Endothelial cell of umbilical vein (primary cell): Measurements from ENCODE around the gene ATF6B. TPM values are rescaled to one million over a fixed set of nuclear protein-coding genes. Genes with fewer than 3 reads are reported as not detected.

ENCODE experiments used
- BruUV-seq: library from RNA; stranded (reverse); fragments of 400-500 nt; replicated peaks from 2 replicates; lab custom pipeline; 2021; lab: Mats Ljungman, UMichigan
- CTCF ChIA-PET: fragments of 300-600, 350-600 bp; sonication (Branson Sonifier 250); formaldehyde crosslinking; loops from one replicate; lab custom pipeline; 2021; ENCODE audit warnings: antibody characterized with exemption, inconsistent platforms; lab: Charles Lee
- POLR2A ChIA-PET: fragments of 300-600, 350-600 bp; sonication (Branson Sonifier 250); formaldehyde crosslinking; loops from one replicate; lab custom pipeline; 2021; ENCODE audit warnings: antibody characterized with exemption, inconsistent platforms; lab: Charles Lee
- DNase-seq: peaks from one replicate; pipeline ENCODE4 v3.0.0-alpha.2; 2011; ENCODE audit warnings: low read depth, low spot score
- FAIRE-seq: peaks from 2 replicates; lab custom pipeline; 2011; peaks lifted over from hg19 to GRCh38; lab: Jason Lieb, UNC
- H2AFZ ChIP-seq: 2 replicates; pipeline ENCODE4 v1.6.0; 2012; ENCODE audit warnings: low read depth, low read length, control low read depth, inconsistent platforms
- H3K27ac ChIP-seq: 2 replicates; pipeline ENCODE4 v1.5.1; 2011; ENCODE audit warnings: low read depth, mild to moderate bottlenecking, control low read depth, low read length, moderate library complexity; ENCODE audit not compliant: insufficient read depth
- H3K27me3 ChIP-seq, 2 experiments: 2 replicates each; pipeline versions ENCODE4 v1.6.0 to v1.6.1; 2011; ENCODE audit warnings: low read length in 2 of 2, mixed read lengths in 1 of 2; ENCODE audit not compliant: control insufficient read depth in 2 of 2, insufficient read depth in 2 of 2
- H3K36me3 ChIP-seq, 2 experiments: 2 replicates in 1 of 2; 3 replicates in 1 of 2; pipeline ENCODE4 v1.5.1; 2011; ENCODE audit warnings: low read length in 2 of 2, mild to moderate bottlenecking in 1 of 2, moderate library complexity in 1 of 2; ENCODE audit not compliant: control insufficient read depth in 2 of 2, insufficient read depth in 2 of 2; ENCODE audit errors: extremely low read depth in 1 of 2
- H3K4me1 ChIP-seq: 3 replicates; pipeline ENCODE4 v1.5.1; 2011; ENCODE audit warnings: mild to moderate bottlenecking, low read length; ENCODE audit not compliant: control insufficient read depth, insufficient read depth; ENCODE audit errors: extremely low read depth
- H3K4me2 ChIP-seq: 2 replicates; pipeline ENCODE4 v1.6.1; 2011; ENCODE audit warnings: low read length, control low read depth, mixed read lengths; ENCODE audit not compliant: insufficient read depth
- H3K4me3 ChIP-seq, 3 experiments: fragments of 200-600 bp in 1 of 3; sonication (generic), shearing (Covaris generic) in 1 of 3; replicated peaks in 1 of 3; 2 replicates each; pipeline ENCODE4 v1.5.1; 2011 to 2016; ENCODE audit warnings: control low read depth in 3 of 3, low read length in 3 of 3, mild to moderate bottlenecking in 2 of 3, inconsistent platforms in 1 of 3, low read depth in 1 of 3, moderate library complexity in 1 of 3; ENCODE audit not compliant: insufficient read depth in 1 of 3
- H3K79me2 ChIP-seq: 2 replicates; pipeline ENCODE4 v1.6.0; 2012; ENCODE audit warnings: low read length, inconsistent platforms; ENCODE audit not compliant: control insufficient read depth, insufficient read depth
- H3K9ac ChIP-seq: replicated peaks from 2 replicates; pipeline ENCODE3; 2011; ENCODE audit warnings: low read length, control low read depth; ENCODE audit not compliant: insufficient read depth; ENCODE audit errors: extremely low read depth
- H3K9me1 ChIP-seq: replicated peaks from 3 replicates; pipeline ENCODE4 v1.6.0; 2011; ENCODE audit warnings: mild to moderate bottlenecking, low read length; ENCODE audit not compliant: control insufficient read depth, insufficient read depth; ENCODE audit errors: extremely low read depth
- H3K9me3 ChIP-seq: replicated peaks from 2 replicates; pipeline ENCODE4 v1.5.1; 2012; ENCODE audit warnings: low read length, inconsistent platforms; ENCODE audit not compliant: control insufficient read depth, insufficient read depth
- H4K20me1 ChIP-seq: replicated peaks from 2 replicates; pipeline ENCODE3; 2011; ENCODE audit warnings: mild to moderate bottlenecking, low read length; ENCODE audit not compliant: control insufficient read depth, insufficient read depth; ENCODE audit errors: extremely low read depth
- EZH2 ChIP-seq: IDR thresholded peaks from 2 replicates; pipeline ENCODE4 v1.6.1; 2012; ENCODE audit warnings: borderline replicate concordance, low read depth, mild to moderate bottlenecking, moderate library complexity, low read length, inconsistent platforms; ENCODE audit not compliant: severe bottlenecking
- FOS ChIP-seq: IDR thresholded peaks from 2 replicates; pipeline ENCODE4 v1.6.1; 2011; ENCODE audit warnings: mild to moderate bottlenecking, low read length, moderate library complexity, borderline replicate concordance; ENCODE audit not compliant: insufficient read depth
- GATA2 ChIP-seq: IDR thresholded peaks from 2 replicates; pipeline ENCODE4 v1.7.0; 2011; ENCODE audit warnings: low read depth, mild to moderate bottlenecking, moderate library complexity, mixed read lengths, low read length; ENCODE audit not compliant: insufficient read length, insufficient read depth
- JUN ChIP-seq: IDR thresholded peaks from 2 replicates; pipeline ENCODE4 v1.6.1; 2011; ENCODE audit warnings: borderline replicate concordance, low read depth; ENCODE audit not compliant: insufficient read length, insufficient read depth
- MYC ChIP-seq: IDR thresholded peaks from one replicate; pipeline ENCODE4 v1.6.1; 2011; ENCODE audit warnings: mild to moderate bottlenecking, low read depth, low read length
- POLR2A ChIP-seq: IDR thresholded peaks from 2 replicates; pipeline ENCODE4 v1.6.1; 2012; ENCODE audit warnings: low read depth, mild to moderate bottlenecking, control low read depth, low read length
- POLR2AphosphoS5 ChIP-seq: IDR thresholded peaks from 2 replicates; pipeline ENCODE4 v1.6.1; 2012; ENCODE audit warnings: low read depth, mild to moderate bottlenecking, control low read depth, low read length, moderate library complexity; ENCODE audit not compliant: insufficient read depth
- dilution Hi-C: fragments of 300-500 bp; cut with MboI; formaldehyde crosslinking; loops from one replicate; pipeline ENCODE4 v1.15.0; 2019; ENCODE audit warnings: low sequenced_read_pairs; ENCODE audit not compliant: extremely low pct_ligation_motif_present
- intact Hi-C: fragments of 100-400 bp; cut with micrococcal nuclease; formaldehyde crosslinking; loops from one replicate; pipeline ENCODE4 v1.10.0; 2022
- polyA plus RNA-seq, 4 experiments: library from polyadenylated mRNA; depleted of rRNA in 3 of 4; stranded (reverse) in 3 of 4; unstranded in 1 of 4; fragments of >200 nt; gene quantifications; 2 replicates each; pipeline versions ENCODE4 v1.2.1 to v1.2.3, GENCODE V29; 2011 to 2012; ENCODE audit warnings: missing spikeins in 1 of 4
- total RNA-seq: library from RNA; stranded (reverse); gene quantifications from 2 replicates; pipeline ENCODE4 v1.2.3, GENCODE V29; 2021
- TF ChIP-seq, protein P1 (sequence below), 2 donors: IDR thresholded peaks; 1 replicate in 1 of 2; 2 replicates in 1 of 2; pipeline ENCODE4 v1.5.1; 2011; ENCODE audit warnings: low read length in 2 of 2, mild to moderate bottlenecking in 2 of 2, moderate library complexity in 2 of 2, control low read depth in 1 of 2, inconsistent platforms in 1 of 2, low read depth in 1 of 2; ENCODE audit not compliant: insufficient read depth in 1 of 2; ENCODE audit errors: extremely low read depth in 1 of 2
- TF ChIP-seq, protein P2 (sequence below): IDR thresholded peaks from 2 replicates; pipeline ENCODE4 v1.6.1; 2011; ENCODE audit not compliant: insufficient read depth, insufficient read length

The ATF6B gene
- total and polyA plus RNA-seq, 2 donors (not counting 3 experiments of a cell fraction or from before 2014, with no cell fraction given): 106 to 115 TPM

DNA sequence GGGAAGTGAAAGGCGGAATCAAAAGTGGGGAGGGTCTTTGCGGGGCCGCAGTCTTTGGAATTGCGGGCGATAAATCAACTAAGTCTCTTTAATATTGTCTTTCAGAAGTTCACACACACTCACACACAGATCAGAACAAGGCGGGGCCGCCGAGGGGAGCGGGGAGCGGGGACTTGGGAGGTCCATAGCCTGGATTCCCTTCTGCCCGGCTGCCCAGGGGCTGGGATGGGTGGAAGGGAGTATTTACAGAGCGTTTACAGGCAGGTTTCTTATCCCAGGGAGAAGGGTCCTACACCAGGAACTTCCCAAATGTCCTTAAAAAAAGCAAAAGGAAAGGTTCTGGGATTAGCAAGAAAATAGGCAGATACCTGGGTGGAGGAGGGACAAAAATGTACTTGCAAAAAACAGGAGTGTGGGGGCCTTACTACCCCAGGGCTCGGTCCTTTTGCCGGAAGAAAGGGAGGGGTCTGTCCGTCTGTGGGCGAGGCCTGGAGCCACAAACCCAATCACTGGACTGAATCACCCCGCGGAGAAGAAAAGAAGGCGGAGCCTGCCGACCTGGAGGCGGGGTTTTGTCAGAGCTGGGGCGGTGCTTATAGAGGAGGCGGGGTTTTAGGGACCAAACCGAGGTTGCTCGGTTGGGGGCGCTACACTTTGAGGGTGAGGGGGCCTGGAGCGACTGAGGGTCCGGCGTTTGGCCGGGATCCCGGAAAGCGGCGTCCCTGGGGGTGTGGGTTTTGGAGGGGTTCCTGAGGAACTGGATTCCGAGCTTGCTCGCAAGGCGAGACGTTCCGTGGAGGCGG lies 20.4 kb upstream of the ATF6B start:
- H3K27me3 ChIP-seq: peaks cover 24 to 27% of the 10 kb centered on the region in 2 experiments
- TF ChIP-seq FOS: no peak
- no peak for TF ChIP-seq JUN
- no peak for TF ChIP-seq MYC
- TF ChIP-seq POLR2A: no peak
- TF ChIP-seq, protein P1, sequence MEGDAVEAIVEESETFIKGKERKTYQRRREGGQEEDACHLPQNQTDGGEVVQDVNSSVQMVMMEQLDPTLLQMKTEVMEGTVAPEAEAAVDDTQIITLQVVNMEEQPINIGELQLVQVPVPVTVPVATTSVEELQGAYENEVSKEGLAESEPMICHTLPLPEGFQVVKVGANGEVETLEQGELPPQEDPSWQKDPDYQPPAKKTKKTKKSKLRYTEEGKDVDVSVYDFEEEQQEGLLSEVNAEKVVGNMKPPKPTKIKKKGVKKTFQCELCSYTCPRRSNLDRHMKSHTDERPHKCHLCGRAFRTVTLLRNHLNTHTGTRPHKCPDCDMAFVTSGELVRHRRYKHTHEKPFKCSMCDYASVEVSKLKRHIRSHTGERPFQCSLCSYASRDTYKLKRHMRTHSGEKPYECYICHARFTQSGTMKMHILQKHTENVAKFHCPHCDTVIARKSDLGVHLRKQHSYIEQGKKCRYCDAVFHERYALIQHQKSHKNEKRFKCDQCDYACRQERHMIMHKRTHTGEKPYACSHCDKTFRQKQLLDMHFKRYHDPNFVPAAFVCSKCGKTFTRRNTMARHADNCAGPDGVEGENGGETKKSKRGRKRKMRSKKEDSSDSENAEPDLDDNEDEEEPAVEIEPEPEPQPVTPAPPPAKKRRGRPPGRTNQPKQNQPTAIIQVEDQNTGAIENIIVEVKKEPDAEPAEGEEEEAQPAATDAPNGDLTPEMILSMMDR (IDR thresholded peaks at IDR 0.05; ENCODE audit: extremely low read depth in 1 of 2, insufficient read depth in 1 of 2, low read depth in 1 of 2, low read length in 2 of 2): peak; percentile 37 to 40
- TF ChIP-seq, protein P2, sequence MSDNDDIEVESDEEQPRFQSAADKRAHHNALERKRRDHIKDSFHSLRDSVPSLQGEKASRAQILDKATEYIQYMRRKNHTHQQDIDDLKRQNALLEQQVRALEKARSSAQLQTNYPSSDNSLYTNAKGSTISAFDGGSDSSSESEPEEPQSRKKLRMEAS: no peak
- peak; percentile 40 for TF ChIP-seq EZH2
- no peak for TF ChIP-seq GATA2
- TF ChIP-seq POLR2AphosphoS5: no peak
- H3K79me2 ChIP-seq: no peaks in the 10 kb centered on the region
- peak overlapping the region; percentile 59 for H3K4me2 ChIP-seq
- H3K9me1 ChIP-seq: no peaks in the 10 kb centered on the region
- no peak overlapping the region for H3K9ac ChIP-seq
- peaks cover 16% of the 10 kb centered on the region for H3K4me1 ChIP-seq
- peak overlapping the region; percentile 92 for H2AFZ ChIP-seq
- peak overlapping the region; percentile 11 to 53 (median 30) for H3K4me3 ChIP-seq
- POLR2A ChIA-PET: interaction anchor here (0.5 to 0.8 kb wide), 2 partner anchors 18 to 48 kb away, joined by 4 to 5 read pairs; no protein-coding TSS in a partner anchor
- dilution Hi-C loops: no loop called here
- DNase-seq: peak; percentile 66
- CTCF ChIA-PET: interaction anchor here (0.7 to 2.8 kb wide), 11 partner anchors 8 to 637 kb away, joined by 3 to 12 read pairs (median 4); partner anchors contain the start of genes AGPAT1, ATF6B and FKBPL
- H3K9me3 ChIP-seq: no peaks in the 10 kb centered on the region
- H3K36me3 ChIP-seq: no peaks in the 10 kb centered on the region
- BruUV-seq: no TSS peak
- peak; percentile 84 for FAIRE-seq
- no peak overlapping the region for H3K27ac ChIP-seq
- intact Hi-C loops: loop anchor here (1.0 kb wide), 1 partner anchor 47 kb away; no protein-coding TSS in a partner anchor
- H4K20me1 ChIP-seq: no peaks in the 10 kb centered on the region
